ENCODE results near the gene SUSD6.

Gene SUSD6

DNA sequence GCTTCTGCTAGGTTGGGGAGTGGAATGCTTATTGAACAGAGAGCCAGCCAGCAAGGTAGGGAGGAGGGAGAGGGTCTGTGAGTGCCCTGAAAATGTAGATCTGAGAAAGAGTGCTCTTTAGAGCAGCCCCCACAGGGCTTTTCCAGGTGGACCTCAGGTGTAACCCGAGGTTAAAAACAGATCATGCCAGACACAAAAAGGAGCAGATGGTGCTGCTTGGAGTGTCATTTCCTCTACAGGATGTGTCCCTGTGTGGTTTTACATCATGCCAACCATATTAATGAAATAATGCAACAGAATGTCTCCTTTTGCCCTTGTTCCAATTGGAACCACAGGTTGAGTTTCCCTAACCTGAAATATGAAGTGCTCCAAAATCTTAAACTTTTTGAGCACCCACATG is 6.4 kb downstream of the SUSD6 start:
- Mint-ChIP-seq H3K4me1 (peaks cover 85% of the 10 kb centered on the region), H3K27me3 (ENCODE audit: low read depth) (no peaks in the 10 kb centered on the region)

DNA sequence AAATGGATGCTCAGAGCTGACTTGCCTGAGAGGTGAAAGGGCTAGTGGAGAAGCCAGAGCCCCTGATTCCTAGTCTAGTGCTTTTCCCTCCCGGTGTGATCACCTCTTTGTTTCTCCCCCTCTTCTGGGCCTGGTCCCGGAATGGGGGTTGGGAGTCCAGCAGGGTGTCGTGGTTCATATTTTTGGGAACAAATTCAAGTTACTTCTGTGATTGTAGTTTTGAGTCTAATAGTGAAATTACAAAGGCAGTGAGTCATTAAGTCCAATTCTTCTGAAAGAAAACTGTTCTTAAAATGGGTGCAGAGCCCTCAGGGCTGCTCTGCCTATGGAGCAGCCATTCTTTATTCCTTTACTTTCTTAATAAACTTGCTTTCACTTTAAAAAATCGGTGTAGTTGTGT is 7.6 kb downstream of the SUSD6 start:
- Mint-ChIP-seq H3K36me3 (ENCODE audit: low read depth) (no peaks in the 10 kb centered on the region), H3K27ac (peak overlapping the region in 2 of 3 experiments; percentile 44 to 56), H3K9me3 (no peaks in the 10 kb centered on the region), H3K4me3 (no peak overlapping the region), H3K4me1 (peaks cover 74% of the 10 kb centered on the region), H3K27me3 (ENCODE audit: low read depth) (no peaks in the 10 kb centered on the region)
- TF ChIP-seq, protein P1, sequence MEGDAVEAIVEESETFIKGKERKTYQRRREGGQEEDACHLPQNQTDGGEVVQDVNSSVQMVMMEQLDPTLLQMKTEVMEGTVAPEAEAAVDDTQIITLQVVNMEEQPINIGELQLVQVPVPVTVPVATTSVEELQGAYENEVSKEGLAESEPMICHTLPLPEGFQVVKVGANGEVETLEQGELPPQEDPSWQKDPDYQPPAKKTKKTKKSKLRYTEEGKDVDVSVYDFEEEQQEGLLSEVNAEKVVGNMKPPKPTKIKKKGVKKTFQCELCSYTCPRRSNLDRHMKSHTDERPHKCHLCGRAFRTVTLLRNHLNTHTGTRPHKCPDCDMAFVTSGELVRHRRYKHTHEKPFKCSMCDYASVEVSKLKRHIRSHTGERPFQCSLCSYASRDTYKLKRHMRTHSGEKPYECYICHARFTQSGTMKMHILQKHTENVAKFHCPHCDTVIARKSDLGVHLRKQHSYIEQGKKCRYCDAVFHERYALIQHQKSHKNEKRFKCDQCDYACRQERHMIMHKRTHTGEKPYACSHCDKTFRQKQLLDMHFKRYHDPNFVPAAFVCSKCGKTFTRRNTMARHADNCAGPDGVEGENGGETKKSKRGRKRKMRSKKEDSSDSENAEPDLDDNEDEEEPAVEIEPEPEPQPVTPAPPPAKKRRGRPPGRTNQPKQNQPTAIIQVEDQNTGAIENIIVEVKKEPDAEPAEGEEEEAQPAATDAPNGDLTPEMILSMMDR (IDR thresholded peaks at IDR 0.05; ENCODE audit: unreplicated experiment in 3 of 3), result no peak

More for the DNA sequence above, 6.4 kb downstream of the SUSD6 start:
- Mint-ChIP-seq H3K9me3 (no peaks in the 10 kb centered on the region), H3K27ac (peak overlapping the region in 1 of 3 experiments; percentile 89), H3K4me3 (no peak overlapping the region), H3K36me3 (ENCODE audit: low read depth) (no peaks in the 10 kb centered on the region)
- TF ChIP-seq, protein P1 (IDR thresholded peaks at IDR 0.05; ENCODE audit: unreplicated experiment in 3 of 3), result no peak

DNA sequence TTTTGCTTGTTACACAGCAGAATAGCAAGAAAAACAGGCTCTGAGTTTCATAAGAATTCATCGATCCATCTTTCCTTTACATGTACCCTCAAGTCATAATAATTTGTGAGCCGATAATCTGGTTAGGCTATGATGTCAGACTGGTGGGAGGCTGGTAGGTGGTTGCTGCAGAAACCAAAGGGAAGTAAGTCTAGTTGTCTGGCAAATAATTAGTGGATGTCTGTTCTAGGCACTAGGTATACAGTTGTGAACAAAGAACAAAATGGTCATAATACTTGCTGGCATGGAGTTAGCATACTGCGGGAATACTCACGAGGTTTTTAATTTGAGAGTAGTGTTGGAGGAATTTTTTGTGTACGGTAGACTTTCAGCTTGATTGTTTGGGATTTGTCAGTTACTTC is 8.8 kb downstream of the SUSD6 start:
- Mint-ChIP-seq H3K27me3 (ENCODE audit: low read depth) (no peaks in the 10 kb centered on the region), H3K4me3 (no peak overlapping the region), H3K36me3 (ENCODE audit: low read depth) (no peaks in the 10 kb centered on the region), H3K9me3 (no peaks in the 10 kb centered on the region), H3K4me1 (peaks cover 66% of the 10 kb centered on the region), H3K27ac (peak overlapping the region; percentile 13 to 67 (median 57))
- TF ChIP-seq, protein P1 (IDR thresholded peaks at IDR 0.05; ENCODE audit: unreplicated experiment in 3 of 3), result no peak

DNA sequence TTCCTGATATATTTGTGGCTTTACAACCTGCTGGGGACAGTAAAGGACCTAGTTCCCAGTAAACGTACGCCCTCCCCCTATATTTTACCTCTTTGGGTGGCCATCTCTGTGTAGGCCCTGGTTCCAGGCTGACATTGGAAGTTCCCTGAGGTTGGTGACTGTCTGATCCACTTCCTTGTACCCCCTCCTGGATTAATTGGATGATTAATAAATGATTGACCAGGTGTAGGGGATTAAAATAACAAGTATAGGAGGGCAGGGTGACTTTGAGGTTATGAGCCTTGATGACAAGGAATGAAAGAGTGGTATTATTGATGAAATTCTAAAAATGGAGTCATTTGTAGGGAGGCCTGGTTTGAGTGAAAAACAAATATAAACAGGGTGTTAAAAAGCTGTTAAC is 9.6 kb downstream of the SUSD6 start:
- H3K4me1 Mint-ChIP-seq, result peaks cover 66% of the 10 kb centered on the region
- H3K4me3 Mint-ChIP-seq, result no peak overlapping the region
- no peaks in the 10 kb centered on the region for H3K27me3 Mint-ChIP-seq (ENCODE audit: low read depth)
- TF ChIP-seq, protein P1 (IDR thresholded peaks at IDR 0.05; ENCODE audit: unreplicated experiment in 3 of 3), result no peak
- H3K9me3 Mint-ChIP-seq, result no peaks in the 10 kb centered on the region
- no peaks in the 10 kb centered on the region for H3K36me3 Mint-ChIP-seq (ENCODE audit: low read depth)
- peak overlapping the region; percentile 1 to 67 (median 5) for H3K27ac Mint-ChIP-seq

DNA sequence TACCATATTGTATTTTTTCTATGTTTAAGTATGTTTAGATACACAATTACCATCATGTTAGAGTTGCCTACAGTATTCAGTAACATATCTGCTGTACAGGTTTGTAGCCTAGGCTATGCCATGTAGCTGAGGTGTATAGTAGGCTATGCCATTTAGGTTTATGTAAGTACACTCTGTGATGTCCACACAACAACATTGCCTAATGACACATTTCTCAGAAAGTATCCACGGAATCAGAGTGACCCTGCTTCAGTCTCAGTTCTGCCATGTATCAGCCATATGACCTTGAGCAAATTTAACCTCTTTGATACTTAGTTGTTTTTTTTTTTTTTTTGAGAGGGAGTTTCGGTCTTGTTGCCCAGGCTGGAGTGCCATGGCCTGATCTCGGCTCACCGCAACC is 12.7 kb downstream of the SUSD6 start:
- TF ChIP-seq, protein P1 (IDR thresholded peaks at IDR 0.05; ENCODE audit: unreplicated experiment in 3 of 3), result no peak
- no peaks in the 10 kb centered on the region for H3K9me3 Mint-ChIP-seq
- H3K27me3 Mint-ChIP-seq (ENCODE audit: low read depth), result no peaks in the 10 kb centered on the region
- peaks cover 46% of the 10 kb centered on the region for H3K4me1 Mint-ChIP-seq
- no peak overlapping the region for H3K4me3 Mint-ChIP-seq
- no peak overlapping the region for H3K27ac Mint-ChIP-seq
- H3K36me3 Mint-ChIP-seq (ENCODE audit: low read depth), result no peaks in the 10 kb centered on the region

DNA sequence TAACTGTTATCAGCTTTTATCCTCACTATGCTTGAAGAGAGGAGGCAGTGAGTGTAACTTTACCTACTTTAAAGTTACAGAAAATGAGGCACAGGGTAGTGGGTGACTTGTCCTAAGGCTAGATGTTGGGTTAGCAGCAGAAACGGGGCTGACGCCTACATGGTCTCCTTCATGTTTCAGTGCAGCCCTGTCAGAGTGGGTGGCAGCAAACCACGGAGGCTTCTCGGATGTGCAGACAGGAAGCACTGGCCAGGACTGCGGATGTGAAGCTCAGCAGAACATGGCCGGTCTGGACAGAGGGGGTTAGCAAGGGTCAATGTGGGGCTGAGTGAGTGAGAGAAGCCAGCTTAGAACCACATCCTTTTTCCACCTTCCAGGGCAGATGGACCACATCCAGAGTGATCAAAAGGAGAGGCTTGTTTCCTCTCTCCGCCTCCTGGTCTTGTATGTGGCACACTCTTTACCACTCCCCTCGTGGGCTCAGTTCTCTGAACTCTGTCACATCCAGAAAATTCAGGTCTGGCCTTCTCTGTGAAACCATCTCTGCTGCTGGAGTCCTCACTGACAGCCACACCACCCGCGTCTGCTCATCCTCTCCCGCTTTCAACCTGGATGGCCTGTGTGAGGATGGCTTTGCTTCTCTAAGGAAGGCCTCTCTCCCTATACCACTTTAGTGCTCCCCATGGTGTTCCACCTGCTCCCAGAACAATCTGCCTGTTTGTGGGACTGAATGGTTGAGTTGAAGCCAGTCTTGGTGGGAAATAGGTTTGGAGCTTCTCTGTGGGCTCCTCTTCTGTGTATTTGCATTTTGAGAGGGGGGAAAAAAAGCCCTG is 14.1 kb downstream of the SUSD6 start:
- Mint-ChIP-seq H3K27me3 (ENCODE audit: low read depth) (no peaks in the 10 kb centered on the region), H3K9me3 (no peaks in the 10 kb centered on the region), H3K4me1 (peaks cover 49% of the 10 kb centered on the region), H3K36me3 (ENCODE audit: low read depth) (no peaks in the 10 kb centered on the region), H3K27ac (peak overlapping the region; percentile 20 to 71 (median 28)), H3K4me3 (no peak overlapping the region)
- TF ChIP-seq, protein P1 (IDR thresholded peaks at IDR 0.05; ENCODE audit: unreplicated experiment in 3 of 3), result no peak

All from nephron (organoid).